Activated CD4-positive, alpha-beta T cell treated with anti-CD3 and anti-CD28 coated beads, Interleukin-2, Interleukin-4, amounts not matched to agents 100 ng/mL and 50 ng/mL, durations not matched to agents 16 hours and 8 hours (primary cell): Measurements from ENCODE around the gene CEP350.

Experiments
- DNase-seq: peaks from one replicate; pipeline ENCODE4 v3.0.0-alpha.2; 2020; ENCODE audit warnings: low spot score

Gene CEP350

GRCh38 chr1:179954493-179955286 lies at the start of gene CEP350:
CEP350 (plus strand) TSS chr1:179954810; CDS start chr1:179986182, 31,372 bp downstream.
- peak; percentile 99 for DNase-seq

- no peak for DNase-seq
These were observed 43.7 kb upstream of the CEP350 start for GRCh38 chr1:179910934-179911333.

- no peak for DNase-seq
These were observed 42.8 kb upstream of the CEP350 start for GRCh38 chr1:179911812-179912211.

GRCh38 chr1:179917601-179918429 lies 36.8 kb upstream of the CEP350 start:
- DNase-seq, result peak; percentile 36

GRCh38 chr1:179921472-179921871 lies 33.1 kb upstream of the CEP350 start:
- DNase-seq, result no peak

GRCh38 chr1:179921981-179922872 lies 32.4 kb upstream of the CEP350 start:
- DNase-seq, result no peak

GRCh38 chr1:179923029-179923428 lies 31.6 kb upstream of the CEP350 start:
- DNase-seq, result no peak

- no peak for DNase-seq
These were observed 30.3 kb upstream of the CEP350 start for GRCh38 chr1:179924268-179924667.

GRCh38 chr1:179925302-179925701 lies 29.3 kb upstream of the CEP350 start:
- DNase-seq, result no peak

GRCh38 chr1:179925922-179926849 lies 28.4 kb upstream of the CEP350 start:
- no peak for DNase-seq

GRCh38 chr1:179926850-179927205 lies 27.8 kb upstream of the CEP350 start:
- no peak for DNase-seq

- DNase-seq, result no peak
These were observed 24.4 kb upstream of the CEP350 start for GRCh38 chr1:179929955-179930798.

- DNase-seq, result no peak
These were observed 23.7 kb upstream of the CEP350 start for GRCh38 chr1:179930867-179931266.

GRCh38 chr1:179933219-179933618 lies 21.4 kb upstream of the CEP350 start:
- no peak for DNase-seq

GRCh38 chr1:179935909-179936496 lies 18.6 kb upstream of the CEP350 start:
- no peak for DNase-seq

GRCh38 chr1:179937668-179938254 lies 16.8 kb upstream of the CEP350 start:
- no peak for DNase-seq

- DNase-seq, result no peak
These were observed 15.9 kb upstream of the CEP350 start for GRCh38 chr1:179938752-179939151.

GRCh38 chr1:179939941-179940340 lies 14.7 kb upstream of the CEP350 start:
- DNase-seq, result no peak

GRCh38 chr1:179941454-179941853 lies 13.2 kb upstream of the CEP350 start:
- DNase-seq, result no peak
